Activated CD4-positive, alpha-beta T cell treated with anti-CD3 and anti-CD28 coated beads, Interleukin-2, amount 50 U/mL, for 48 hours (primary cell): ENCODE measurements around the gene PAX7.

Experiments used
- DNase-seq, 2 experiments: peaks; one replicate each; pipeline ENCODE4 v3.0.0-alpha.2; 2020

The PAX7 gene

GRCh38 chr1:18769140-18769539 lies 138.5 kb downstream of the PAX7 start:
- no peak for DNase-seq

- DNase-seq, result no peak
Observed at GRCh38 chr1:18770799-18771198, 140.2 kb downstream of the PAX7 start.

- DNase-seq, result no peak
Observed at GRCh38 chr1:18773753-18774152, 143.1 kb downstream of the PAX7 start.

GRCh38 chr1:18775341-18775740 lies 144.7 kb downstream of the PAX7 start:
- no peak for DNase-seq

- DNase-seq, result no peak
Observed at GRCh38 chr1:18776777-18777176, 146.1 kb downstream of the PAX7 start.

- no peak for DNase-seq
Observed at GRCh38 chr1:18778437-18778836, 147.8 kb downstream of the PAX7 start.

GRCh38 chr1:18781031-18781430 lies 150.4 kb downstream of the PAX7 start:
- no peak for DNase-seq

GRCh38 chr1:18783705-18784481 lies 153.2 kb downstream of the PAX7 start:
- DNase-seq, result no peak

- DNase-seq, result no peak
Observed at GRCh38 chr1:18784482-18784831, 153.8 kb downstream of the PAX7 start.

- no peak for DNase-seq
Observed at GRCh38 chr1:18786149-18786548, 155.5 kb downstream of the PAX7 start.

GRCh38 chr1:18787825-18788385 lies 157.3 kb downstream of the PAX7 start:
- DNase-seq, result no peak

- no peak for DNase-seq
Observed at GRCh38 chr1:18789246-18789645, 158.6 kb downstream of the PAX7 start.

GRCh38 chr1:18792747-18793146 lies 162.1 kb downstream of the PAX7 start:
- no peak for DNase-seq

GRCh38 chr1:18793164-18793563 lies 162.5 kb downstream of the PAX7 start:
- no peak for DNase-seq

GRCh38 chr1:18794051-18794450 lies 163.4 kb downstream of the PAX7 start:
- no peak for DNase-seq

GRCh38 chr1:18794561-18794960 lies 163.9 kb downstream of the PAX7 start:
- DNase-seq, result no peak

- no peak for DNase-seq
Observed at GRCh38 chr1:18795002-18795689, 164.5 kb downstream of the PAX7 start.

GRCh38 chr1:18796950-18797349 lies 166.3 kb downstream of the PAX7 start:
- no peak for DNase-seq
